OCI-LY1 (cell line): ENCODE measurements around the gene STAG1.

Experiments used
- H2AFZ ChIP-seq: fragments of 200-600 bp; sonication (generic), shearing (Covaris generic); 2 replicates; pipeline ENCODE4 v1.6.0; 2014; ENCODE audit warnings: antibody characterized with exemption, mild to moderate bottlenecking, low read length
- H3F3A ChIP-seq: fragments of 200-600 bp; sonication (generic), shearing (Covaris generic); 2 replicates; pipeline ENCODE4 v1.6.0; 2014; ENCODE audit warnings: mild to moderate bottlenecking, antibody characterized with exemption, low read length, moderate library complexity; ENCODE audit not compliant: insufficient read depth
- H3K27ac ChIP-seq: fragments of 200-600 bp; sonication (generic); 2 replicates; pipeline ENCODE4 v1.5.1; 2014; ENCODE audit warnings: low read length, mixed run types, mild to moderate bottlenecking, low read depth; ENCODE audit not compliant: poor library complexity, severe bottlenecking
- H3K27me3 ChIP-seq: fragments of 200-600 bp; sonication (generic); 2 replicates; pipeline ENCODE4 v1.6.0; 2014; ENCODE audit warnings: antibody characterized with exemption, mild to moderate bottlenecking, low read length, moderate library complexity; ENCODE audit not compliant: insufficient read depth
- H3K36me3 ChIP-seq: fragments of 200-600 bp; sonication (generic); 2 replicates; pipeline ENCODE4 v1.6.1; 2014; ENCODE audit warnings: mild to moderate bottlenecking, antibody characterized with exemption, low read length, moderate library complexity, mixed read lengths; ENCODE audit not compliant: insufficient read depth
- H3K4me1 ChIP-seq: fragments of 200-600 bp; sonication (generic); 2 replicates; pipeline ENCODE4 v1.5.1; 2014; ENCODE audit warnings: mild to moderate bottlenecking, low read length, moderate library complexity; ENCODE audit not compliant: insufficient read depth, severe bottlenecking
- H3K4me2 ChIP-seq: fragments of 200-600 bp; sonication (generic), shearing (Covaris generic); 2 replicates; pipeline ENCODE4 v1.6.1; 2014; ENCODE audit warnings: low read length
- H3K4me3 ChIP-seq: fragments of 200-600 bp; sonication (generic); 2 replicates; pipeline ENCODE4 v1.5.1; 2014; ENCODE audit warnings: low read length, low read depth, mild to moderate bottlenecking, mixed read lengths; ENCODE audit not compliant: poor library complexity, severe bottlenecking
- H3K79me2 ChIP-seq: fragments of 200-600 bp; shearing (Covaris generic); 2 replicates; pipeline ENCODE4 v1.6.1; 2016; ENCODE audit warnings: mixed run types, low read length, mixed read lengths; ENCODE audit not compliant: insufficient read depth
- H3K9ac ChIP-seq: fragments of 200-600 bp; sonication (generic), shearing (Covaris generic); 2 replicates; pipeline ENCODE4 v1.6.1; 2014; ENCODE audit warnings: mild to moderate bottlenecking, low read length, mixed read lengths
- H3K9me2 ChIP-seq: fragments of 200-600 bp; sonication (generic), shearing (Covaris generic); 2 replicates; pipeline ENCODE4 v1.6.1; 2014; ENCODE audit warnings: low read depth, mild to moderate bottlenecking, low read length, mixed read lengths
- H3K9me3 ChIP-seq: fragments of 200-600 bp; shearing (Covaris generic); 2 replicates; pipeline ENCODE4 v1.6.1; 2014; ENCODE audit warnings: low read length, mixed read lengths
- H4K20me1 ChIP-seq: fragments of 200-600 bp; sonication (generic), shearing (Covaris generic); 2 replicates; pipeline ENCODE4 v1.6.0; 2016; ENCODE audit warnings: mild to moderate bottlenecking, low read length; ENCODE audit not compliant: insufficient read depth
- CTCF ChIP-seq: fragments of 200-600 bp; sonication (generic), shearing (Covaris generic); IDR thresholded peaks from 2 replicates; pipeline ENCODE4 v1.5.1; 2017; ENCODE audit warnings: mild to moderate bottlenecking, antibody characterized with exemption, low read length, moderate library complexity, mixed read lengths
- EZH2 ChIP-seq: fragments of 200-600 bp; sonication (generic), shearing (Covaris generic); IDR thresholded peaks from 2 replicates; pipeline ENCODE4 v1.8.0; 2017; ENCODE audit warnings: borderline replicate concordance, mixed run types, mild to moderate bottlenecking, antibody characterized with exemption, low read length, moderate library complexity, mixed read lengths

STAG1 gene

DNA sequence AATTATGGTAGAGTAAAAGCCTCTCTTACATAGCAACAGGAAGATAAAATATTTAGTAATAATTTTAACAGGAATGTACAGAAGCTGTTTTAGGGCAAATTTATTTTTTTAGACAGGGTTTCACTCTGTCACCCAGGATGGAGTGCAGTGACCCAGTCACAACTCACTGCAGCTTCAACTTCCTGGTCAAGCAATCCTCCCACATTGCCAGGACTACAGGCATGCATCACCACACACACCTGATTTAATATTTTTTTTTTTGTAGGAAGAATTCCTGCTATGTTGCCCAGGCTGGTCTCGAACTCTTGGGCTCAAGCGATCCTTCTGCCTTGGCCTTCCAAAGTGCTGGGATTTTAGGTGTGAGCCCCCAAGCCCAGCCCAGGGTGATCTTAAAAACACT lies 440.9 kb downstream of the STAG1 start:
- Histone ChIP-seq H2AFZ (no peak overlapping the region), H3K9me2 (no peaks in the 10 kb centered on the region), H3K4me1 (no peaks in the 10 kb centered on the region), H3K27ac (no peak overlapping the region), H3K9me3 (no peaks in the 10 kb centered on the region), H3K9ac (no peak overlapping the region), H3K27me3 (no peaks in the 10 kb centered on the region), H3F3A (no peaks in the 10 kb centered on the region), H3K4me3 (no peak overlapping the region), H3K36me3 (peaks cover 15% of the 10 kb centered on the region; the same call in 1 of the 2 replicates), H4K20me1 (no peaks in the 10 kb centered on the region), H3K79me2 (0 out of 2 replicates have a peak, but pooled peaks cover 3% of the 10 kb centered on the region), H3K4me2 (no peak overlapping the region)
- TF ChIP-seq CTCF (no peak), EZH2 (no peak)

DNA sequence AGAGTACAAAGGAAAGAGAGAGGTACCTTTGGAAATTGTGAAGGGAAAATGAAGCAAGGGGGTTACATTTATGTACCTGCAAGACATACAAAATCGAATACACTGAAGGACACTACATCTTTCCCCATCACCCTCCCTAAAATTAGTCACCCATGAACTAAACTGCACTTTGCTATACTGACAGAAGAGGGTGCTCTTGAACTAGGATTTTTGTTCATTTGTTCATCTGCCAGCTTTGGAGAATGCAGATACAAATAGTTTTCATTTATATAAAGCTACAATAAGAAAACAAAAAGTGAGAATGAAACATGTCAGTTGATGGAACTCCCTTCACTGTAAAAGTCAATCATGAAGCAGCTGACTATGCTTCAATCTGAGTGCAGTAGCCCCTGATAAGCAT lies 446.3 kb downstream of the STAG1 start:
- no peaks in the 10 kb centered on the region for H3K9me3 ChIP-seq
- H4K20me1 ChIP-seq = no peaks in the 10 kb centered on the region
- H3K4me3 ChIP-seq = no peak overlapping the region
- no peaks in the 10 kb centered on the region for H3K27me3 ChIP-seq
- no peak overlapping the region for H3K9ac ChIP-seq
- no peak for TF ChIP-seq EZH2
- TF ChIP-seq CTCF = peak; percentile 93
- H2AFZ ChIP-seq = no peak overlapping the region
- H3K9me2 ChIP-seq = no peaks in the 10 kb centered on the region
- H3K27ac ChIP-seq = no peak overlapping the region
- no peaks in the 10 kb centered on the region for H3K4me1 ChIP-seq
- H3K4me2 ChIP-seq = no peak overlapping the region
- no peaks in the 10 kb centered on the region for H3F3A ChIP-seq
- H3K36me3 ChIP-seq = peaks cover 24% of the 10 kb centered on the region; the same call in 1 of the 2 replicates
- 0 out of 2 replicates have a peak, but pooled peaks cover 3% of the 10 kb centered on the region for H3K79me2 ChIP-seq

- no peak overlapping the region for H3K4me2 ChIP-seq
- H2AFZ ChIP-seq = no peak overlapping the region
- H3K79me2 ChIP-seq = no peaks in the 10 kb centered on the region
- no peaks in the 10 kb centered on the region for H4K20me1 ChIP-seq
- H3K4me3 ChIP-seq = no peak overlapping the region
- no peak overlapping the region for H3K9ac ChIP-seq
- no peaks in the 10 kb centered on the region for H3K9me2 ChIP-seq
- no peaks in the 10 kb centered on the region for H3F3A ChIP-seq
- TF ChIP-seq EZH2 = no peak
- TF ChIP-seq CTCF = no peak
- no peaks in the 10 kb centered on the region for H3K27me3 ChIP-seq
- H3K9me3 ChIP-seq = no peaks in the 10 kb centered on the region
- H3K4me1 ChIP-seq = no peaks in the 10 kb centered on the region
- H3K27ac ChIP-seq = no peak overlapping the region
- peaks cover 69% of the 10 kb centered on the region for H3K36me3 ChIP-seq
These were observed 451.7 kb downstream of the STAG1 start for GRCh38 chr3:136300444-136300843.
